Subcutaneous adipose tissue (tissue), 4 donors: ENCODE results near the gene SYNGR2. TPM values are rescaled to one million over a fixed set of nuclear protein-coding genes. Genes with fewer than 3 reads are reported as not detected.

ENCODE experiments used
- CTCF ChIP-seq: fragments of 450-650 bp; IDR thresholded peaks from one replicate; pipeline ENCODE4 v1.5.1; 2016; ENCODE audit warnings: low read depth, mild to moderate bottlenecking, control low read depth, antibody characterized with exemption, moderate library complexity
- total RNA-seq, 4 donors: library from RNA; depleted of rRNA; stranded (reverse); fragments of >200 nt; gene quantifications; one replicate each; pipeline ENCODE4 v1.1.0, GENCODE V29; 2016

SYNGR2 gene
- total RNA-seq, 4 donors from 2014 or later = 33.0 to 80.6 (median 50.1) TPM

- TF ChIP-seq CTCF = no peak
Measured at GRCh38 chr17:78142119-78142861, 26.1 kb upstream of the SYNGR2 start.

- TF ChIP-seq CTCF = no peak
Measured at GRCh38 chr17:78143214-78144146, 24.9 kb upstream of the SYNGR2 start.

- no peak for TF ChIP-seq CTCF
Measured at GRCh38 chr17:78144147-78144719, 24.1 kb upstream of the SYNGR2 start.

GRCh38 chr17:78144736-78145641 lies 23.4 kb upstream of the SYNGR2 start:
- no peak for TF ChIP-seq CTCF

- TF ChIP-seq CTCF = no peak
Measured at GRCh38 chr17:78146471-78146869, 21.9 kb upstream of the SYNGR2 start.

GRCh38 chr17:78146881-78147280 lies 21.5 kb upstream of the SYNGR2 start:
- no peak for TF ChIP-seq CTCF
